Lung (tissue), 12 donors: ENCODE data around the gene ZNF839. TPM values are rescaled to one million over a fixed set of nuclear protein-coding genes. Genes with fewer than 3 reads are reported as not detected.

Experiments used
- ATAC-seq: fragments of 200-7000 bp; cut with Tn5 transposase; one replicate; pipeline ENCODE4 v1.9.1; 2020; ENCODE audit warnings: moderate number of reproducible peaks; ENCODE audit not compliant: insufficient read depth, low FRiP score
- DNase-seq, 3 donors: peaks; one replicate each; pipeline ENCODE4 v3.0.0-alpha.2; 2013 to 2017
- H3K27ac ChIP-seq, 2 donors: one replicate each; pipeline ENCODE4 v1.5.1; 2013; ENCODE audit warnings: mild to moderate bottlenecking in 2 of 2, moderate library complexity in 2 of 2, control low read depth in 1 of 2, inconsistent platforms in 1 of 2, low read depth in 1 of 2, low read length in 1 of 2
- H3K27me3 ChIP-seq, 3 donors: one replicate each; pipeline ENCODE4 v1.5.1; 2013; ENCODE audit warnings: low read length in 2 of 3; ENCODE audit not compliant: control insufficient read depth in 3 of 3, insufficient read depth in 3 of 3
- H3K36me3 ChIP-seq, 4 donors: one replicate each; pipeline ENCODE4 v1.5.1; 2013; ENCODE audit warnings: low read length in 4 of 4, mild to moderate bottlenecking in 1 of 4, moderate library complexity in 1 of 4; ENCODE audit not compliant: control insufficient read depth in 4 of 4, insufficient read depth in 4 of 4
- H3K4me1 ChIP-seq, 5 donors: one replicate each; pipeline ENCODE4 v1.5.1; 2013; ENCODE audit warnings: low read length in 5 of 5, mild to moderate bottlenecking in 2 of 5, moderate library complexity in 1 of 5; ENCODE audit not compliant: control insufficient read depth in 5 of 5, insufficient read depth in 5 of 5
- H3K4me3 ChIP-seq: one replicate; pipeline ENCODE4 v1.5.1; 2013; ENCODE audit warnings: mild to moderate bottlenecking, control low read depth, moderate library complexity
- H3K9ac ChIP-seq, 2 donors: one replicate each; pipeline ENCODE4 v1.5.1; 2013; ENCODE audit warnings: low read length in 2 of 2, control low read depth in 1 of 2; ENCODE audit not compliant: insufficient read depth in 1 of 2
- H3K9me3 ChIP-seq, 4 donors: one replicate each; pipeline ENCODE4 v1.5.1; 2013; ENCODE audit warnings: low read length in 3 of 4, mild to moderate bottlenecking in 1 of 4, moderate library complexity in 1 of 4; ENCODE audit not compliant: control insufficient read depth in 4 of 4, insufficient read depth in 3 of 4
- WGBS, 2 donors: extraction: QIAGEN DNeasy Blood & Tissue Kit; methylation state at CpG; one replicate each; pipeline ENCODE4 v1.1.7; 2013; 5-methylcytosine and 5-hydroxymethylcytosine counted together
- polyA plus RNA-seq, 2 donors: library from polyadenylated mRNA; stranded (reverse); fragments of 200-250 nt; gene quantifications; one replicate each; pipeline ENCODE4 v1.2.1, GENCODE V29; 2013
- total RNA-seq, 2 donors: library from RNA; depleted of rRNA in 1 of 2; stranded (reverse); fragments of >200 nt in 1 of 2; gene quantifications; one replicate each; pipeline ENCODE4 v1.2.1, GENCODE V29; 2014 to 2021
- TF ChIP-seq, protein P1 (sequence below): IDR thresholded peaks from 2 replicates; pipeline ENCODE4 v1.5.1; 2012; ENCODE audit warnings: mild to moderate bottlenecking; ENCODE audit errors: control extremely low read depth, extremely low read depth
- donor health status: control.
- donor health status: control.
- donor health status: Bipolar disorder and iron deficiency.
- donor health status: healthy.
- donor health status: DM: yes; HTN: yes; CAD: no.

Gene ZNF839
- total and polyA plus RNA-seq, 4 donors, result 6.1 to 14.2 (median 10.3) TPM

DNA sequence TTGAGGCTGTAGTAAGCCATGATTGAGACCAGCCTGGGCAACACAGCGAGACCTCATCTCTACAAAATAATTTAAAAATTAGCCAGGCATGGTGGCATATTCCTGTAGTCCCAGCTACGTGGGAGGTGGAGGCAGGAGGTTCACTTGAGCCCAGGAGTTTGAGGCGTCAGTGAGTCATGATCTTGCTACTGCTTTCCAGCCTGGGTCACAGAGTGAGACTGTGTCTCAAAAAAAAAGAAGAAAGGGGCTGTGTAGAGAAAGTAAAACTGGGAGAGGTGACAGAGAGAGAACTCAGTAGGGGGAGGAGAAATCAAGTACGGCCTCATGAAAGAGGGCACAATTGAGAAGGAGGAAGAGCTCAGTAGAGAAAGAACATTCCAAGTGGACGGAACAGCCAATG, 55.6 kb downstream of the ZNF839 start:
- 95 to 96% methylated on average over 5 of the region's 5 CpGs for WGBS, 2 donors
- DNase-seq (no peak), ATAC-seq (no peak)
- Histone ChIP-seq H3K9ac (no peak overlapping the region), H3K4me1 (peaks cover 0 to 3% (median 0%) of the 10 kb centered on the region in 5 donors), H3K9me3 (no peaks in the 10 kb centered on the region), H3K4me3 (no peak overlapping the region), H3K27me3 (no peaks in the 10 kb centered on the region), H3K36me3 (peaks cover 4 to 10% (median 9%) of the 10 kb centered on the region in 4 donors), H3K27ac (no peak overlapping the region)
- TF ChIP-seq, protein P1, sequence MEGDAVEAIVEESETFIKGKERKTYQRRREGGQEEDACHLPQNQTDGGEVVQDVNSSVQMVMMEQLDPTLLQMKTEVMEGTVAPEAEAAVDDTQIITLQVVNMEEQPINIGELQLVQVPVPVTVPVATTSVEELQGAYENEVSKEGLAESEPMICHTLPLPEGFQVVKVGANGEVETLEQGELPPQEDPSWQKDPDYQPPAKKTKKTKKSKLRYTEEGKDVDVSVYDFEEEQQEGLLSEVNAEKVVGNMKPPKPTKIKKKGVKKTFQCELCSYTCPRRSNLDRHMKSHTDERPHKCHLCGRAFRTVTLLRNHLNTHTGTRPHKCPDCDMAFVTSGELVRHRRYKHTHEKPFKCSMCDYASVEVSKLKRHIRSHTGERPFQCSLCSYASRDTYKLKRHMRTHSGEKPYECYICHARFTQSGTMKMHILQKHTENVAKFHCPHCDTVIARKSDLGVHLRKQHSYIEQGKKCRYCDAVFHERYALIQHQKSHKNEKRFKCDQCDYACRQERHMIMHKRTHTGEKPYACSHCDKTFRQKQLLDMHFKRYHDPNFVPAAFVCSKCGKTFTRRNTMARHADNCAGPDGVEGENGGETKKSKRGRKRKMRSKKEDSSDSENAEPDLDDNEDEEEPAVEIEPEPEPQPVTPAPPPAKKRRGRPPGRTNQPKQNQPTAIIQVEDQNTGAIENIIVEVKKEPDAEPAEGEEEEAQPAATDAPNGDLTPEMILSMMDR, result no peak

DNA sequence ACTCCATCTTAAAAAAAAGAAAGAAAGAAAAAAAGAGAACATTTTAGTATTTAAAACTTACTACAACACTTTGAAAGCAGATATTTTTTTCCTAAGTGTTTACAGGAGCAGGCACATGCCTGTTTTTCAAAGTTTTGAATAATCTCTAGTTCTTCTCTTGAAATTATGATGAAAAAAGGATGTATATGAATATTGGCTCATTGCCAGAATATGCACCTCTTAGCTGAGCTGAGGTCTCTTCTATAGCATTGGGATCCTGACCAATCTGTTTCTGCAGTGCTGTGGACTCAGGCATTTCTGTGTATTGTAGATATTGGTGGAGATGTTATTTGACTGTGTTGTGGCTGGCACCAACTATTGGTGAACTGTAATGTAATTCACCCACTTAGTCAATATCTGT, 58.1 kb downstream of the ZNF839 start:
- TF ChIP-seq, protein P1, result no peak
- Histone ChIP-seq H3K36me3 (peaks cover 4 to 13% (median 11%) of the 10 kb centered on the region in 4 donors), H3K4me1 (peaks cover 0 to 2% (median 0%) of the 10 kb centered on the region in 5 donors)

DNA sequence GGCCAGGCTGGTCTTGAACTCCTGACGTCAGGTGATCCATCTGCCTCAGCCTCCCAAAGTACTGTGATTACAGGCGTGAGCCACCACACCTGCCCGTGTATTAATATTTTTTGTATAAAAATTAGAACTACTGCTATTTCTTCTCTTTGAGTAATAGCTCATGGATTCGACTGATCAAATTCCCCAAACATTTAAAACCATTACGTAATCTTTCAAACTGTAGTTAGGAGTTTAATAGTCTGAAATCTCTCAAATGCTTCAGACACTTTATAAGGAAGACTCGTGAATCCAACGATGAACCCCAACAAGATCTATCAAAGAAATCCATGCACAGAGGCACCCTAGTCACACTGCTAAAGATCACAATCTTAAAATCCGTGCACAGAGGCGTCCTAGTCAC, 59.3 kb downstream of the ZNF839 start:
- no peak overlapping the region for H3K9ac ChIP-seq
- DNase-seq, result no peak
- no peaks in the 10 kb centered on the region for H3K27me3 ChIP-seq
- TF ChIP-seq, protein P1, result no peak
- H3K4me1 ChIP-seq, result peaks cover 0 to 2% (median 0%) of the 10 kb centered on the region in 5 donors
- no peaks in the 10 kb centered on the region for H3K9me3 ChIP-seq
- 96% methylated on average over 9 of the region's 9 CpGs for WGBS, 2 donors
- H3K36me3 ChIP-seq, result peaks cover 4 to 13% (median 11%) of the 10 kb centered on the region in 4 donors
- H3K4me3 ChIP-seq, result no peak overlapping the region
- ATAC-seq, result no peak
- no peak overlapping the region for H3K27ac ChIP-seq

More for the DNA sequence above, 58.1 kb downstream of the ZNF839 start:
- no peak for DNase-seq
- ATAC-seq, result no peak
- H3K9me3 ChIP-seq, result no peaks in the 10 kb centered on the region
- H3K9ac ChIP-seq, result no peak overlapping the region
- no peak overlapping the region for H3K4me3 ChIP-seq
- H3K27me3 ChIP-seq, result no peaks in the 10 kb centered on the region
- no peak overlapping the region for H3K27ac ChIP-seq

DNA sequence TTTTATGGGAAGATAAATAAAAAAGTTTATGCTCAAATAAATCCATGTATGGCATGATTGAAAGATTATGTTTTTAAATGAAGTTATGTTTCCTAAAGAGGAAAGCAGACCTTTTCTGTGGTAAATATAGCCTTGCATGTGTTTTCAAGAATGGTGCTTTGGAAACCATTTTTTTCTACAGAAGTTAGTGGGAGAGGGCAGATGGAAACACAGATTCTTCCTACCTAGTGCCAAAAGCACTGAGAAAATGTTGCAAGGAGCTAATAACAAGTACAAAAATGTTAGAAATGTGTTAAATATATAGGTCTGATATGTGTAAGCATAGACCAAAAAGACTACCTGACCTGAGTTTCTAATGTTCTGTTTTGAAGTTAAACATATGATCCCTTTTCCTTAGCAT, 67.5 kb downstream of the ZNF839 start:
- H3K27ac ChIP-seq, result no peak overlapping the region
- H3K4me1 ChIP-seq, result peaks cover 0 to 6% (median 4%) of the 10 kb centered on the region in 5 donors
- ATAC-seq (no peak), DNase-seq (no peak)
- no peak overlapping the region for H3K4me3 ChIP-seq
- H3K9ac ChIP-seq, result no peak overlapping the region
- H3K9me3 ChIP-seq, result no peaks in the 10 kb centered on the region
- TF ChIP-seq, protein P1, result no peak
- no peaks in the 10 kb centered on the region for H3K27me3 ChIP-seq
- H3K36me3 ChIP-seq, result peaks cover 0 to 8% (median 4%) of the 10 kb centered on the region in 4 donors
